Kidney (tissue), 14 donors: ENCODE data around the gene ZNF74. TPM values are rescaled to one million over a fixed set of nuclear protein-coding genes. Genes with fewer than 3 reads are reported as not detected.
"Not testable (repeated sequence)": the region's sequence is repeated elsewhere in the genome, so short reads cannot be mapped to it uniquely, and the experiment has no call there.

Experiments
- DNase-seq, 5 donors: peaks; one replicate each; pipeline ENCODE4 v3.0.0-alpha.2; 2013 to 2020
- FAIRE-seq: peaks from 2 replicates; lab custom pipeline; 2012; peaks lifted over from hg19 to GRCh38; lab: Jason Lieb, UNC
- H3K27ac ChIP-seq, 2 donors: one replicate each; pipeline ENCODE4 v1.7.0; 2013; ENCODE audit warnings: low read depth in 2 of 2, low read length in 2 of 2, inconsistent platforms in 1 of 2
- H3K27me3 ChIP-seq: one replicate; pipeline ENCODE4 v1.7.1; 2013; ENCODE audit warnings: low read length, inconsistent platforms; ENCODE audit not compliant: control insufficient read depth, insufficient read depth
- H3K36me3 ChIP-seq, 3 donors: one replicate each; pipeline versions ENCODE4 v1.7.0 to v1.7.1; 2013; ENCODE audit warnings: low read length in 3 of 3, control low read depth in 1 of 3, inconsistent platforms in 1 of 3; ENCODE audit not compliant: insufficient read depth in 3 of 3, control insufficient read depth in 2 of 3
- H3K4me1 ChIP-seq, 3 donors: one replicate each; pipeline versions ENCODE4 v1.7.0 to v1.7.1; 2013; ENCODE audit warnings: low read length in 3 of 3, inconsistent platforms in 1 of 3, low read depth in 1 of 3; ENCODE audit not compliant: control insufficient read depth in 2 of 3, insufficient read depth in 2 of 3
- H3K4me3 ChIP-seq, 3 donors: one replicate each; pipeline versions ENCODE4 v1.7.0 to v1.8.1; 2013; ENCODE audit warnings: low read length in 3 of 3, control low read depth in 1 of 3, inconsistent platforms in 1 of 3
- H3K9ac ChIP-seq, 3 donors: one replicate each; pipeline versions ENCODE4 v1.7.0 to v1.7.1; 2013; ENCODE audit warnings: low read length in 3 of 3, control low read depth in 1 of 3, inconsistent platforms in 1 of 3
- H3K9me3 ChIP-seq, 3 donors: one replicate each; pipeline versions ENCODE4 v1.7.0 to v1.7.1; 2013; ENCODE audit warnings: low read length in 3 of 3, control low read depth in 1 of 3, inconsistent platforms in 1 of 3; ENCODE audit not compliant: control insufficient read depth in 2 of 3, insufficient read depth in 1 of 3
- intact Hi-C: fragments of 100-400 bp; cut with DNase I; formaldehyde crosslinking; loops from one replicate; pipeline ENCODE4 v1.11.1; 2022
- polyA plus RNA-seq: library from polyadenylated mRNA; stranded (reverse); fragments of 350-450 nt; fragmentation: Illumina TruSeq; extraction: RNeasy Lipid Tissue Mini Kit (QIAGEN cat#74804); gene quantifications from one replicate; pipeline ENCODE4 v1.2.3, GENCODE V29; 2014; ENCODE audit warnings: low read depth, low replicate concordance; ENCODE audit not compliant: insufficient read depth
- total RNA-seq: library from RNA; stranded (reverse); fragmentation: NEBNext Ultra II Directional; extraction: Animal tissue kit (Norgen Biotek cat#: 25700); gene quantifications from one replicate; pipeline ENCODE4 v1.2.1, GENCODE V29; 2021
- TF ChIP-seq, protein P1 (sequence below): IDR thresholded peaks from 3 replicates; pipeline ENCODE4 v1.5.1; 2012; ENCODE audit warnings: mild to moderate bottlenecking, moderate library complexity, borderline replicate concordance; ENCODE audit not compliant: insufficient read depth; ENCODE audit errors: extremely low read depth
- donor health status: control.
- donor health status: control.
- donor health status: control.
- donor health status: control.
- donor health status: control.
- donor health status: DM: yes; HTN: yes; CAD: no.
- donor health status: Normal renal cell carcinoma (clear cell type).

Gene ZNF74
- total and polyA plus RNA-seq, 2 donors from 2014 or later = 3.7 to 6.5 TPM

DNA sequence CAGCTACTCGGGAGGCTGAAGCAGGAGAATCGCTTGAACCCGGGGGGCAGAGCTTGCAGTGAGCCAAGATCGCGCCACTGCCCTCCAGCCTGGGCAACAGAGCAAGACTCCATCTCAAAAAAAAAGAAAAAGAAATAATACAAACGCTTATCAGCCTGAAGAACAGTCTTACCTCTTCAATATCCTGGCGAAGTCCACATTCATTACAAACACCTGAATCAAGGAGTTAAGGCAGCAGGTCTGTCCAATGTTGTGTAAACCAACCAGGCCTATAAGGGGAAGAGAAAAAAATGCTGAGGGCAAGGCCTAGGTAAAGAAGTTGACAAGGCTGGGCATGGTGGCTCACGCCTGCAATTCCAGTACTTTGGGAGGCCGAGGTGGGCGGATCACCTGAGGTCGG is 17.0 kb upstream of the ZNF74 start:
- H3K9me3 ChIP-seq, H3K4me3 ChIP-seq, H3K27me3 ChIP-seq, H3K4me1 ChIP-seq, intact Hi-C loops, H3K36me3 ChIP-seq, FAIRE-seq, H3K27ac ChIP-seq, DNase-seq, H3K9ac ChIP-seq: not testable (repeated sequence)

- FAIRE-seq (no peak), DNase-seq (no peak)
- TF ChIP-seq, protein P1, sequence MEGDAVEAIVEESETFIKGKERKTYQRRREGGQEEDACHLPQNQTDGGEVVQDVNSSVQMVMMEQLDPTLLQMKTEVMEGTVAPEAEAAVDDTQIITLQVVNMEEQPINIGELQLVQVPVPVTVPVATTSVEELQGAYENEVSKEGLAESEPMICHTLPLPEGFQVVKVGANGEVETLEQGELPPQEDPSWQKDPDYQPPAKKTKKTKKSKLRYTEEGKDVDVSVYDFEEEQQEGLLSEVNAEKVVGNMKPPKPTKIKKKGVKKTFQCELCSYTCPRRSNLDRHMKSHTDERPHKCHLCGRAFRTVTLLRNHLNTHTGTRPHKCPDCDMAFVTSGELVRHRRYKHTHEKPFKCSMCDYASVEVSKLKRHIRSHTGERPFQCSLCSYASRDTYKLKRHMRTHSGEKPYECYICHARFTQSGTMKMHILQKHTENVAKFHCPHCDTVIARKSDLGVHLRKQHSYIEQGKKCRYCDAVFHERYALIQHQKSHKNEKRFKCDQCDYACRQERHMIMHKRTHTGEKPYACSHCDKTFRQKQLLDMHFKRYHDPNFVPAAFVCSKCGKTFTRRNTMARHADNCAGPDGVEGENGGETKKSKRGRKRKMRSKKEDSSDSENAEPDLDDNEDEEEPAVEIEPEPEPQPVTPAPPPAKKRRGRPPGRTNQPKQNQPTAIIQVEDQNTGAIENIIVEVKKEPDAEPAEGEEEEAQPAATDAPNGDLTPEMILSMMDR = no peak
- H3K4me3 ChIP-seq = no peak overlapping the region
- intact Hi-C loops = no loop called here
- H3K27me3 ChIP-seq = no peaks in the 10 kb centered on the region
- H3K36me3 ChIP-seq = no peaks in the 10 kb centered on the region
- H3K4me1 ChIP-seq = no peaks in the 10 kb centered on the region
- no peaks in the 10 kb centered on the region for H3K9me3 ChIP-seq
- H3K27ac ChIP-seq = no peak overlapping the region
- H3K9ac ChIP-seq = no peak overlapping the region
Observed at GRCh38 chr22:20378110-20378509, 15.8 kb upstream of the ZNF74 start.

DNA sequence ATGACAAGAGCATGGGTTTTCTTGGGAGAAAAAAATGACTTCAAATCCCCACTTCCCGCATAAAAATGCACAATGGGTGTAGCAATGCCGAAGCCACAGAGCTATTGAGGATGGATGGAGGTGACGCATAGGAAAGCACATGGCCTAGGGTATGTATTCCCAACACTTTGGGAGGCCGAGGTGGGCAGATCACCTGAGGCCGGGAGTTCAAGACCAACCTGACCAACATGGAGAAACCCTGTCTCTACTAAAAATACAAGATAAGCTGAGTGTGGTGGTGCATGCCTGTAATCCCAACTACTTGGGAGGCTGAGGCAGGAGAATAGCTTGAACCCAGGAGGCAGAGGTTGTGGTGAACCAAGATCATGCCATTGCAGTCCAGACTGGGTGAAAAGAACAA is 15.3 kb upstream of the ZNF74 start:
- H3K4me3 ChIP-seq, DNase-seq, intact Hi-C loops, H3K36me3 ChIP-seq, H3K27me3 ChIP-seq, H3K4me1 ChIP-seq, FAIRE-seq, H3K27ac ChIP-seq, H3K9me3 ChIP-seq, H3K9ac ChIP-seq: not testable (repeated sequence)

- FAIRE-seq (no peak), DNase-seq (no peak)
- TF ChIP-seq, protein P1 = no peak
- no peaks in the 10 kb centered on the region for H3K4me1 ChIP-seq
- no peak overlapping the region for H3K9ac ChIP-seq
- intact Hi-C loops = no loop called here
- no peaks in the 10 kb centered on the region for H3K36me3 ChIP-seq
- H3K27me3 ChIP-seq = no peaks in the 10 kb centered on the region
- H3K4me3 ChIP-seq = no peak overlapping the region
- no peaks in the 10 kb centered on the region for H3K9me3 ChIP-seq
- no peak overlapping the region for H3K27ac ChIP-seq
Observed at GRCh38 chr22:20380486-20380885, 13.5 kb upstream of the ZNF74 start.

GRCh38 chr22:20383538-20383937 is 10.4 kb upstream of the ZNF74 start:
- Histone ChIP-seq H3K27ac (no peak overlapping the region), H3K27me3 (no peaks in the 10 kb centered on the region), H3K9me3 (no peaks in the 10 kb centered on the region), H3K4me1 (no peaks in the 10 kb centered on the region), H3K36me3 (no peaks in the 10 kb centered on the region), H3K4me3 (no peak overlapping the region), H3K9ac (no peak overlapping the region)
- DNase-seq = no peak
- no peak for FAIRE-seq
- intact Hi-C loops = no loop called here
- TF ChIP-seq, protein P1 = no peak
